ACC112 (cell line): Measurements from ENCODE around the gene BTNL2.
"Not testable (repeated sequence)": the region's sequence is repeated elsewhere in the genome, so short reads cannot be mapped to it uniquely, and the experiment has no call there.

Source experiments
- H2AFZ ChIP-seq: fragments of 200-600 bp; sonication (generic); one replicate; pipeline ENCODE4 v1.6.0; 2017; ENCODE audit warnings: antibody characterized with exemption, low read length; ENCODE audit not compliant: unreplicated experiment
- H3K27ac ChIP-seq: fragments of 200-600 bp; sonication (generic); 2 replicates; pipeline ENCODE4 v1.5.1; 2014; ENCODE audit warnings: low read depth, mild to moderate bottlenecking, antibody characterized with exemption, low read length, moderate library complexity
- H3K27me3 ChIP-seq: fragments of 200-600 bp; sonication (generic); 2 replicates; pipeline ENCODE4 v1.6.1; 2014; ENCODE audit warnings: mild to moderate bottlenecking, antibody characterized with exemption, low read length, moderate library complexity, mixed read lengths; ENCODE audit not compliant: insufficient read depth
- H3K36me3 ChIP-seq: fragments of 200-600 bp; sonication (generic); 2 replicates; pipeline ENCODE4 v1.6.1; 2016; ENCODE audit warnings: mild to moderate bottlenecking, antibody characterized with exemption, low read length, moderate library complexity, mixed read lengths; ENCODE audit not compliant: insufficient read depth
- H3K4me1 ChIP-seq: fragments of 200-600 bp; sonication (generic); one replicate; pipeline ENCODE4 v1.6.1; 2016; ENCODE audit warnings: low read length, mixed read lengths; ENCODE audit not compliant: insufficient read depth, unreplicated experiment, control insufficient read depth
- H3K4me3 ChIP-seq: fragments of 200-600 bp; sonication (generic); 2 replicates; pipeline ENCODE4 v1.5.1; 2014; ENCODE audit warnings: mild to moderate bottlenecking, low read depth, low read length
- H3K79me2 ChIP-seq: fragments of 200-600 bp; sonication (generic); one replicate; pipeline ENCODE4 v1.6.0; 2016; ENCODE audit warnings: low read length; ENCODE audit not compliant: control insufficient read depth, unreplicated experiment, insufficient read depth

The BTNL2 gene

DNA sequence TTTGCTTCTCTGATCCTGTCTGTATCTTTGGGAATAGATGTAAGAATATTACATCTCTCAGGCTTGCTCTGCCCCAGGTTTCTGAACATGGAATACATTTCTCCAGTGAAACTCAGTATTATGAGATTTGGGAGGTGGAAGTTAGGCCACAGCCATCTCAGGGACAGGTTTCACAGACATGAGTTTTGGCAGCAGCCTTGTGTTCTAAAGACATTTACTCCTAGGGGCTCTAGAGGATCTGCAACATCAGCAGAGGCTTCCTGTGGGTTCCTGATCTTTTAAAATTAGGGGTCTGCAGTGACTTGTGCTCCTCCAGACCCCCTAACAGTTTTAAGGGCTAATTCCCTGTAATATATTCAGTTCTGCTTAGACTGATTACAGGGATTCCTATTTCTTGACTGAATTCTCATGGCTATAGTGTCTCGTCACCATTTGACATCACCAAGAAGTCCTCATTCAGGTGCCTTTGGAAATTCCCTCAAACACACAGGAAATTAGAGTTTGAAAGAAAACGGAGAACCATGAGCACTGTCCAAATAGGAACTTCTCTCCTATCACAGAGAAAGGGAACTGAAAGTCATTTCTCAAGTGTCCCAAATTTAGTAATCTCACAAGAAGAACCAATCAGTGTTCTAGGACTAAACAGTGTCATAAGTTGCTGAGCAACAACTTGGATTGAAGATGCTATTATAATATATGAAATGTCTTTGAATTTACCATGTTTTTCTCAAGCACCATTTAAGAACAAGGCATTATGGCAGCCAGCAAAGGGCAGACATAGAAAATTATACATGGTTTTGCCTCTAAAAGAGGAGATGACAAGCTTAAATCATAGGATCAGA is 30.2 kb upstream of the BTNL2 start:
- no peaks in the 10 kb centered on the region for H3K36me3 ChIP-seq
- no peaks in the 10 kb centered on the region for H3K4me1 ChIP-seq
- H3K27ac ChIP-seq = no peak overlapping the region
- peaks cover 69% of the 10 kb centered on the region for H3K27me3 ChIP-seq
- H3K79me2 ChIP-seq = no peaks in the 10 kb centered on the region
- H2AFZ ChIP-seq = no peak overlapping the region
- no peak overlapping the region for H3K4me3 ChIP-seq

DNA sequence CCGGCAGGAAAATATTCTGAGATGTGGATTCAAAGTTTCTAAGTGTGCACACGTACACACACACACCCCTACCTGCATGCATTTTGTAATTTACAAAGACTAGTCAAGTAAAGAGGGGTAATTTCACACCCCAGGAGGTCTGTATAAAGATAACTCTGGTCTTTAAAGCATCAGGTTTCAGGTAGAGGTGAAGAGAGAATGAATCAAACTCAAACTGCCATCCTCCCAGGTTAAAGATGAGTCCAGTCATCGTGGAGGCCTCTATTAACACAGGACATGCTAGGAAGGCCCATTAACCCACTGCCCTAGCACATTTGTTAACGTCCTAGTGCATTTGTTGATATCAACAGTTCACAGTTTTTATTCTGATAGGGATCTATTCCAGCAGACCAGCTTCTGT is 29.2 kb upstream of the BTNL2 start:
- H3K4me1 ChIP-seq = no peaks in the 10 kb centered on the region
- H3K4me3 ChIP-seq = no peak overlapping the region
- no peak overlapping the region for H3K27ac ChIP-seq
- H2AFZ ChIP-seq = no peak overlapping the region
- no peaks in the 10 kb centered on the region for H3K79me2 ChIP-seq
- H3K27me3 ChIP-seq = peaks cover 65% of the 10 kb centered on the region
- H3K36me3 ChIP-seq = no peaks in the 10 kb centered on the region

GRCh38 chr6:32433950-32434349 is 27.0 kb upstream of the BTNL2 start:
- H3K27me3 ChIP-seq = peaks cover 74% of the 10 kb centered on the region
- not testable (repeated sequence) for H3K4me1 ChIP-seq, H3K4me3 ChIP-seq, H3K27ac ChIP-seq, H3K79me2 ChIP-seq, H2AFZ ChIP-seq, H3K36me3 ChIP-seq

DNA sequence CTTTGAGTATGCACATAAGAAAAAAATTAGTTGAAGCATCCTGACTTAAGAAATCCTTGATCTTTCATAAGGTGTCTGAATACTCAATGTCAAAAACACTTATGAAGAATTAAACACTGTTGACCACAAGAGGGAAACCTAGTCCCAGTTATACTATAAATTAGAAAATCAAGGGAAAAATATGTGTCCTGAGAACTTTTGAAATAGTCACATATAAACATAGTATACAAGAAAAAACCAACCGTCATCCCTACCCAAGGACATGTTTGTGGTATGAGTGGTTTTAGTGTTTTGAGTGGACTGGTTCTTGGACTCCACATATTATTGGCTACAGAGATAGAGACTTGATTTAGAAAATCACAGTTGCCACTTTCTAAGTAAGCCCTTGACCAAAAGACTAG is 25.1 kb upstream of the BTNL2 start:
- Histone ChIP-seq H3K79me2 (no peaks in the 10 kb centered on the region), H2AFZ (no peak overlapping the region), H3K27ac (no peak overlapping the region), H3K4me1 (no peaks in the 10 kb centered on the region), H3K36me3 (no peaks in the 10 kb centered on the region), H3K4me3 (no peak overlapping the region), H3K27me3 (peaks cover 81% of the 10 kb centered on the region)

DNA sequence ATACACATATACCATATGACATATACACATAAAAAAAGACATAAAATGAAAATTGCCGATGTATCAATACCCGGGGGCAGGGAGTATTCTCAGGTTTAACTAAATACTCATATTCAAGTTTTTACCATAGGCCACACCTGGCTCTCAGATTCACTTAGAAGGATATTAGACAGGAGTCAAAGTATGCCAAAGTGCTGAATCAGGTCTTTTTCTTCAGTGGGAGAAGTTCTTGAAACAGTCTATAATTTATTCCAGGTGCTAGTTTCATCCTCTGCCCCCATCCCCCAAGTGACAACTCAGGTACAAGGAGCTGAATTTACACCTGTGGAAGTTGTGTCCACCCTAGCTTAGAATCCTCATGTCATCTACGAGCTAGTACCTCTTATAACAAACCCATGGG is 24.2 kb upstream of the BTNL2 start:
- peaks cover 82% of the 10 kb centered on the region for H3K27me3 ChIP-seq

DNA sequence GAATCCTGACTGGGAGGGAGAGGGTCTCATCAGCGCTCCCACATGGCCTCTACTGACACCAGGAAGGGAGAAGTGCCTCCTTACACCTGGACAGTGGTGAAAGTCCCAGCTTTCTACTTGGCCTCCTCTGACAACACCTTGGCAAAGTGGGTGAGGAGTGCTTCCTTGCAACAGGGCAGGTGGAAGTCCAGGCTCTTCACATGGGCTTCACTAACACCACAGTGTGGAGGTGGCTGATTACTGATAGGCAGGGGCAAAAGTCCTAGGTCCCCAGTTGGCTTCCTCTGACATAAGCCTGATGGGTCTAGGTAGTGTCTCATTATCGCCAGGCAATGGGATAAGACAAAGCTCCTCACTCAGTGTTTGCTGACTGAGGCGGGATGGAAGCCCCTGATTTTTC is 23.2 kb upstream of the BTNL2 start:
- Histone ChIP-seq H3K79me2 (no peaks in the 10 kb centered on the region), H3K27me3 (peaks cover 80% of the 10 kb centered on the region), H3K36me3 (no peaks in the 10 kb centered on the region), H3K4me3 (no peak overlapping the region), H3K27ac (no peak overlapping the region), H3K4me1 (no peaks in the 10 kb centered on the region), H2AFZ (no peak overlapping the region)

More for the DNA sequence above, 24.2 kb upstream of the BTNL2 start:
- no peaks in the 10 kb centered on the region for H3K36me3 ChIP-seq
- no peaks in the 10 kb centered on the region for H3K4me1 ChIP-seq
- H2AFZ ChIP-seq = no peak overlapping the region
- H3K4me3 ChIP-seq = no peak overlapping the region
- no peak overlapping the region for H3K27ac ChIP-seq
- no peaks in the 10 kb centered on the region for H3K79me2 ChIP-seq

- Histone ChIP-seq H3K36me3 (no peaks in the 10 kb centered on the region), H3K79me2 (no peaks in the 10 kb centered on the region), H3K27me3 (peaks cover 80% of the 10 kb centered on the region), H3K4me3 (no peak overlapping the region), H3K27ac (no peak overlapping the region), H3K4me1 (no peaks in the 10 kb centered on the region), H2AFZ (no peak overlapping the region)
Measured at GRCh38 chr6:32427934-32428474, 21.0 kb upstream of the BTNL2 start.

DNA sequence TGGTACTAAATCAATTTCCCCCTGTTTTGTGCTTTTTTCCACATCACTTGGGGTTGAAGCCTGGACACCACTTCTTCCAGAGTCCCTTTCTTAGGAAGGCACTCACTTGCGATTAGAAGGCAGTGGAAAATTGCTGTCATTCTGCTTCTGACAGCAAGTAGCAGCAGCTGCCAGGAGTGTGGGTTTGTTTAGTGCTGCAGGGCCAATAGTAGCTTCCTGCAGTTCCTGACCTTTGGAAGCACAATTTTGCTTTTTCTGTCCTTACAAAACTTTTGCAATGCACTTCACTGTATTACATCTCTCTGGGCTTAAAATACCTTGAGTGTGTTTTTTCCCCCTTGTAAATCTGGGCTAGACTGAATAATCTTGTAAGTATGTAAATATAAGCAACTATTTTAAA is 20.2 kb upstream of the BTNL2 start:
- H3K36me3 ChIP-seq = no peaks in the 10 kb centered on the region
- H3K4me3 ChIP-seq = no peak overlapping the region
- H3K27ac ChIP-seq = no peak overlapping the region
- no peaks in the 10 kb centered on the region for H3K79me2 ChIP-seq
- no peak overlapping the region for H2AFZ ChIP-seq
- no peaks in the 10 kb centered on the region for H3K4me1 ChIP-seq
- H3K27me3 ChIP-seq = peaks cover 75% of the 10 kb centered on the region

- Histone ChIP-seq H3K79me2 (no peaks in the 10 kb centered on the region), H3K36me3 (no peaks in the 10 kb centered on the region), H2AFZ (no peak overlapping the region), H3K4me1 (no peaks in the 10 kb centered on the region), H3K27me3 (peaks cover 77% of the 10 kb centered on the region), H3K4me3 (no peak overlapping the region), H3K27ac (no peak overlapping the region)
Measured at GRCh38 chr6:32426338-32426737, 19.4 kb upstream of the BTNL2 start.

DNA sequence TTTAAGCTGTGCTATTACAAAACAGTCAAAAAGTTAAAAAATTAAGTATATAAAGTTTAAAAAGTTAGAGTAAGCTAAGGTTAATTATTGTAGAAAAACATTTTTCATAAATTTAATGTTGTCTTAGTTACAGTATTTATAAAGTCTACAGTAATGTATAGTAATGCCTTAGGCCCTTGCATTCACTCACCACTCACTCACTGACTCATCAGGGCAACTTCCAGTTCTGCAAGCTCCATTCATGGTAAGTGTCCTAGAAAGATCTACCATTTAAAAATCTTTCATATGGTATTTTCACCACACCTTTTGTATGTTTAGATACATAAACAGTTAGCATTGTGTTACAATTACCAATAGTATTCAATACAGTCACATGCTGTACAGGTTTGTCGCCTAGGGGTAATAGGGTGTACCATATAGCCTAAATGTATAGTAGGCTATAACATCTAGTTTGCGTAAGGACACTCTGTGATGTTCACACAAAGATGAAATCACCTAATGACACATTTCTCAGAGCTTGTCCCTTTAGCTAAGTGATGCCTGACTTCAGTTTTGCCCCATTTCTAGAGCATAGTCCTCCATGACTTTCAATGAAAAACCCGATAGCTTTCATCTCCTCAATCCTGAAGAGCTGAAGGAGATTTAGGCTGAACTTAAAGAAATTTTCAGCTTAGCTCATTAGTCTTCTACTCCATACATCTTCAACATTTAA is 17.8 kb upstream of the BTNL2 start:
- Histone ChIP-seq H3K4me1 (no peaks in the 10 kb centered on the region), H3K27me3 (peaks cover 79% of the 10 kb centered on the region), H3K4me3 (no peak overlapping the region), H2AFZ (no peak overlapping the region), H3K27ac (no peak overlapping the region), H3K36me3 (no peaks in the 10 kb centered on the region), H3K79me2 (no peaks in the 10 kb centered on the region)

GRCh38 chr6:32416036-32416435 is 9.1 kb upstream of the BTNL2 start:
- Histone ChIP-seq H3K27ac (no peak overlapping the region), H3K4me1 (no peaks in the 10 kb centered on the region), H3K36me3 (no peaks in the 10 kb centered on the region), H3K79me2 (no peaks in the 10 kb centered on the region), H3K27me3 (peaks cover 84% of the 10 kb centered on the region), H2AFZ (no peak overlapping the region), H3K4me3 (no peak overlapping the region)
